ENCODE data around the gene CACNB4. TPM values are rescaled to one million over a fixed set of nuclear protein-coding genes. Genes with fewer than 3 reads are reported as not detected.

Gene CACNB4
- total RNA-seq, 1 donor, result 4.3 TPM

GRCh38 chr2:151845481-151845880, 253.4 kb downstream of the CACNB4 start:
- Histone ChIP-seq H4K20me1 (ENCODE audit: insufficient read depth, low read length) (no peaks in the 10 kb centered on the region), H3K79me2 (ENCODE audit: insufficient read depth, low read length) (no peaks in the 10 kb centered on the region), H3K27me3 (ENCODE audit: insufficient read depth, low read length) (no peaks in the 10 kb centered on the region), H3K36me3 (ENCODE audit: insufficient read depth, low read length) (no peaks in the 10 kb centered on the region), H3K27ac (ENCODE audit: low read depth, low read length) (no peak overlapping the region), H3K4me3 (ENCODE audit: insufficient read depth, low read length) (no peak overlapping the region), H3K9me3 (ENCODE audit: low read depth, low read length) (no peaks in the 10 kb centered on the region), H3K4me2 (ENCODE audit: insufficient read depth, low read length) (no peak overlapping the region), H2AFZ (ENCODE audit: low read length) (no peak overlapping the region), H3K4me1 (ENCODE audit: insufficient read depth, low read length) (no peaks in the 10 kb centered on the region)
- no peak for TF ChIP-seq CTCF (IDR thresholded peaks at IDR 0.05; ENCODE audit: extremely low read depth, low read depth, low read length)
- DNase-seq (ENCODE audit: insufficient read length, low spot score, missing footprints), result no peak

GRCh38 chr2:151844211-151844896, 254.5 kb downstream of the CACNB4 start:
- H3K27ac ChIP-seq (ENCODE audit: low read depth, low read length), result no peak overlapping the region
- H3K27me3 ChIP-seq (ENCODE audit: insufficient read depth, low read length), result no peaks in the 10 kb centered on the region
- no peaks in the 10 kb centered on the region for H3K36me3 ChIP-seq (ENCODE audit: insufficient read depth, low read length)
- DNase-seq (ENCODE audit: insufficient read length, low spot score, missing footprints), result no peak
- H3K4me3 ChIP-seq (ENCODE audit: insufficient read depth, low read length), result no peak overlapping the region
- no peak overlapping the region for H2AFZ ChIP-seq (ENCODE audit: low read length)
- H3K79me2 ChIP-seq (ENCODE audit: insufficient read depth, low read length), result no peaks in the 10 kb centered on the region
- H3K4me2 ChIP-seq (ENCODE audit: insufficient read depth, low read length), result no peak overlapping the region
- no peak for TF ChIP-seq CTCF (IDR thresholded peaks at IDR 0.05; ENCODE audit: extremely low read depth, low read depth, low read length)
- H4K20me1 ChIP-seq (ENCODE audit: insufficient read depth, low read length), result no peaks in the 10 kb centered on the region
- no peaks in the 10 kb centered on the region for H3K4me1 ChIP-seq (ENCODE audit: insufficient read depth, low read length)
- H3K9me3 ChIP-seq (ENCODE audit: low read depth, low read length), result no peaks in the 10 kb centered on the region

GRCh38 chr2:151843691-151844061, 255.2 kb downstream of the CACNB4 start:
- DNase-seq (ENCODE audit: insufficient read length, low spot score, missing footprints), result no peak
- Histone ChIP-seq H3K4me1 (ENCODE audit: insufficient read depth, low read length) (no peaks in the 10 kb centered on the region), H3K27me3 (ENCODE audit: insufficient read depth, low read length) (no peaks in the 10 kb centered on the region), H3K27ac (ENCODE audit: low read depth, low read length) (no peak overlapping the region), H3K4me3 (ENCODE audit: insufficient read depth, low read length) (no peak overlapping the region), H3K9me3 (ENCODE audit: low read depth, low read length) (no peaks in the 10 kb centered on the region), H2AFZ (ENCODE audit: low read length) (no peak overlapping the region), H3K4me2 (ENCODE audit: insufficient read depth, low read length) (no peak overlapping the region), H3K79me2 (ENCODE audit: insufficient read depth, low read length) (no peaks in the 10 kb centered on the region), H4K20me1 (ENCODE audit: insufficient read depth, low read length) (no peaks in the 10 kb centered on the region), H3K36me3 (ENCODE audit: insufficient read depth, low read length) (no peaks in the 10 kb centered on the region)
- TF ChIP-seq CTCF (IDR thresholded peaks at IDR 0.05; ENCODE audit: extremely low read depth, low read depth, low read length), result no peak

GRCh38 chr2:151842830-151843690, 255.8 kb downstream of the CACNB4 start:
- H3K4me3 ChIP-seq (ENCODE audit: insufficient read depth, low read length), result no peak overlapping the region
- H3K36me3 ChIP-seq (ENCODE audit: insufficient read depth, low read length), result no peaks in the 10 kb centered on the region
- H3K79me2 ChIP-seq (ENCODE audit: insufficient read depth, low read length), result no peaks in the 10 kb centered on the region
- no peak overlapping the region for H3K4me2 ChIP-seq (ENCODE audit: insufficient read depth, low read length)
- no peak for TF ChIP-seq CTCF (IDR thresholded peaks at IDR 0.05; ENCODE audit: extremely low read depth, low read depth, low read length)
- no peak overlapping the region for H2AFZ ChIP-seq (ENCODE audit: low read length)
- no peak for DNase-seq (ENCODE audit: insufficient read length, low spot score, missing footprints)
- no peaks in the 10 kb centered on the region for H3K27me3 ChIP-seq (ENCODE audit: insufficient read depth, low read length)
- H3K9me3 ChIP-seq (ENCODE audit: low read depth, low read length), result no peaks in the 10 kb centered on the region
- no peaks in the 10 kb centered on the region for H4K20me1 ChIP-seq (ENCODE audit: insufficient read depth, low read length)
- no peak overlapping the region for H3K27ac ChIP-seq (ENCODE audit: low read depth, low read length)
- H3K4me1 ChIP-seq (ENCODE audit: insufficient read depth, low read length), result no peaks in the 10 kb centered on the region
